Measurements from ENCODE around the gene ABHD8. TPM values are rescaled to one million over a fixed set of nuclear protein-coding genes. Genes with fewer than 3 reads are reported as not detected.
A peak's percentile ranks its signal among the peaks of the same experiment; 100 is the strongest.

The ABHD8 gene
- total and polyA plus RNA-seq, 2 experiments from 2014 or later: 8.7 to 19.1 TPM

GRCh38 chr19:17323300-17323963, 20.2 kb upstream of the ABHD8 start:
- H2AFZ ChIP-seq: no peak overlapping the region
- no peaks in the 10 kb centered on the region for H3K79me2 ChIP-seq (ENCODE audit: insufficient read depth)
- in situ Hi-C loops (cut with MboI): no loop called here
- DNase-seq: no peak
- no peaks in the 10 kb centered on the region for H3K4me1 ChIP-seq (ENCODE audit: insufficient read depth)
- no peaks in the 10 kb centered on the region for H3K9me3 ChIP-seq (ENCODE audit: low read depth)
- H3K4me2 ChIP-seq (ENCODE audit: unreplicated experiment): peak overlapping the region; percentile 0
- no peaks in the 10 kb centered on the region for H3K27me3 ChIP-seq (replicated peaks; ENCODE audit: insufficient read depth)
- H3K36me3 ChIP-seq (ENCODE audit: low read depth): no peaks in the 10 kb centered on the region
- H3K4me3 ChIP-seq: no peak overlapping the region
- no peak overlapping the region for H3K9ac ChIP-seq
- WGBS, 2 experiments (ENCODE audit: low coverage in 1 of 2, low lambda C conversion rate in 2 of 2, missing lambda C conversion rate in 2 of 2): 64 to 78% methylated on average over 10 to 56 of the region's 56 CpGs
- H3K9me2 ChIP-seq (ENCODE audit: insufficient read depth): no peaks in the 10 kb centered on the region
- 0 out of 2 replicates have a peak, but pooled peaks cover 12% of the 10 kb centered on the region for H3F3A ChIP-seq (ENCODE audit: insufficient read depth)
- H3K27ac ChIP-seq: no peak overlapping the region
- TF ChIP-seq EZH2phosphoT487 (IDR thresholded peaks at IDR 0.05; ENCODE audit: insufficient read depth, low read depth) (no peak), EZH2 (IDR thresholded peaks at IDR 0.05; ENCODE audit: insufficient read depth, poor library complexity, severe bottlenecking) (no peak)
- no peaks in the 10 kb centered on the region for H4K20me1 ChIP-seq (ENCODE audit: insufficient read depth)

GRCh38 chr19:17322854-17323253, 19.6 kb upstream of the ABHD8 start:
- no peaks in the 10 kb centered on the region for H4K20me1 ChIP-seq (ENCODE audit: insufficient read depth)
- H3K9me3 ChIP-seq (ENCODE audit: low read depth): no peaks in the 10 kb centered on the region
- H3K27me3 ChIP-seq (replicated peaks; ENCODE audit: insufficient read depth): no peaks in the 10 kb centered on the region
- no peak overlapping the region for H2AFZ ChIP-seq
- no peaks in the 10 kb centered on the region for H3K79me2 ChIP-seq (ENCODE audit: insufficient read depth)
- DNase-seq: no peak
- no peak overlapping the region for H3K4me3 ChIP-seq
- H3K36me3 ChIP-seq (ENCODE audit: low read depth): no peaks in the 10 kb centered on the region
- peak overlapping the region; percentile 0 for H3K4me2 ChIP-seq (ENCODE audit: unreplicated experiment)
- WGBS, 2 experiments (ENCODE audit: low coverage in 1 of 2, low lambda C conversion rate in 2 of 2, missing lambda C conversion rate in 2 of 2): 58 to 61% methylated on average over 9 to 10 of the region's 10 CpGs
- no peak overlapping the region for H3K9ac ChIP-seq
- no peaks in the 10 kb centered on the region for H3K9me2 ChIP-seq (ENCODE audit: insufficient read depth)
- no peak overlapping the region for H3K27ac ChIP-seq
- no peaks in the 10 kb centered on the region for H3K4me1 ChIP-seq (ENCODE audit: insufficient read depth)
- in situ Hi-C loops (cut with MboI): no loop called here
- 0 out of 2 replicates have a peak, but pooled peaks cover 12% of the 10 kb centered on the region for H3F3A ChIP-seq (ENCODE audit: insufficient read depth)
- TF ChIP-seq EZH2phosphoT487 (IDR thresholded peaks at IDR 0.05; ENCODE audit: insufficient read depth, low read depth) (no peak), EZH2 (IDR thresholded peaks at IDR 0.05; ENCODE audit: insufficient read depth, poor library complexity, severe bottlenecking) (no peak)

- Histone ChIP-seq H3K4me1 (ENCODE audit: insufficient read depth) (no peaks in the 10 kb centered on the region), H3F3A (ENCODE audit: insufficient read depth) (0 out of 2 replicates have a peak, but pooled peaks cover 12% of the 10 kb centered on the region), H4K20me1 (ENCODE audit: insufficient read depth) (no peaks in the 10 kb centered on the region), H3K9me3 (ENCODE audit: low read depth) (no peaks in the 10 kb centered on the region), H3K79me2 (ENCODE audit: insufficient read depth) (no peaks in the 10 kb centered on the region), H3K27me3 (replicated peaks; ENCODE audit: insufficient read depth) (no peaks in the 10 kb centered on the region), H3K9ac (no peak overlapping the region), H3K4me3 (no peak overlapping the region), H3K27ac (no peak overlapping the region), H3K4me2 (ENCODE audit: unreplicated experiment) (no peak overlapping the region), H3K9me2 (ENCODE audit: insufficient read depth) (no peaks in the 10 kb centered on the region), H2AFZ (no peak overlapping the region), H3K36me3 (ENCODE audit: low read depth) (no peaks in the 10 kb centered on the region; the same call in 1 of the 2 replicates)
- TF ChIP-seq EZH2 (IDR thresholded peaks at IDR 0.05; ENCODE audit: insufficient read depth, poor library complexity, severe bottlenecking) (no peak), EZH2phosphoT487 (IDR thresholded peaks at IDR 0.05; ENCODE audit: insufficient read depth, low read depth) (no peak)
- in situ Hi-C loops (cut with MboI): no loop called here
- no peak for DNase-seq
- 96 to 98% methylated on average over 18 to 19 of the region's 19 CpGs for WGBS, 2 experiments (ENCODE audit: low coverage in 1 of 2, low lambda C conversion rate in 2 of 2, missing lambda C conversion rate in 2 of 2)
Observed at GRCh38 chr19:17321655-17322489, 18.6 kb upstream of the ABHD8 start.

GRCh38 chr19:17320435-17320834, 17.2 kb upstream of the ABHD8 start:
- in situ Hi-C loops (cut with MboI): no loop called here
- Histone ChIP-seq H3K9me3 (ENCODE audit: low read depth) (no peaks in the 10 kb centered on the region), H3K9ac (no peak overlapping the region), H3K4me2 (ENCODE audit: unreplicated experiment) (no peak overlapping the region), H3K79me2 (ENCODE audit: insufficient read depth) (no peaks in the 10 kb centered on the region), H3K4me1 (ENCODE audit: insufficient read depth) (no peaks in the 10 kb centered on the region), H3K4me3 (no peak overlapping the region), H2AFZ (no peak overlapping the region), H3K27ac (no peak overlapping the region), H3K27me3 (replicated peaks; ENCODE audit: insufficient read depth) (no peaks in the 10 kb centered on the region), H3F3A (ENCODE audit: insufficient read depth) (no peaks in the 10 kb centered on the region), H3K9me2 (ENCODE audit: insufficient read depth) (no peaks in the 10 kb centered on the region), H3K36me3 (ENCODE audit: low read depth) (no peaks in the 10 kb centered on the region; the same call in 1 of the 2 replicates), H4K20me1 (ENCODE audit: insufficient read depth) (no peaks in the 10 kb centered on the region)
- DNase-seq: no peak
- TF ChIP-seq EZH2 (IDR thresholded peaks at IDR 0.05; ENCODE audit: insufficient read depth, poor library complexity, severe bottlenecking): no peak
- TF ChIP-seq EZH2phosphoT487 (IDR thresholded peaks at IDR 0.05; ENCODE audit: insufficient read depth, low read depth): no peak
- 81 to 87% methylated on average over 11 of the region's 11 CpGs for WGBS, 2 experiments (ENCODE audit: low coverage in 1 of 2, low lambda C conversion rate in 2 of 2, missing lambda C conversion rate in 2 of 2)

All from GM23248 (cell line).